ELR (cell line): ENCODE data around the gene ASTN2.
"Not testable (repeated sequence)": the region's sequence is repeated elsewhere in the genome, so short reads cannot be mapped to it uniquely, and the experiment has no call there.

Source experiments
- DNase-seq: peaks from one replicate; pipeline ENCODE4 v3.0.0-alpha.2; 2015; ENCODE audit warnings: low read depth

Gene ASTN2

DNA sequence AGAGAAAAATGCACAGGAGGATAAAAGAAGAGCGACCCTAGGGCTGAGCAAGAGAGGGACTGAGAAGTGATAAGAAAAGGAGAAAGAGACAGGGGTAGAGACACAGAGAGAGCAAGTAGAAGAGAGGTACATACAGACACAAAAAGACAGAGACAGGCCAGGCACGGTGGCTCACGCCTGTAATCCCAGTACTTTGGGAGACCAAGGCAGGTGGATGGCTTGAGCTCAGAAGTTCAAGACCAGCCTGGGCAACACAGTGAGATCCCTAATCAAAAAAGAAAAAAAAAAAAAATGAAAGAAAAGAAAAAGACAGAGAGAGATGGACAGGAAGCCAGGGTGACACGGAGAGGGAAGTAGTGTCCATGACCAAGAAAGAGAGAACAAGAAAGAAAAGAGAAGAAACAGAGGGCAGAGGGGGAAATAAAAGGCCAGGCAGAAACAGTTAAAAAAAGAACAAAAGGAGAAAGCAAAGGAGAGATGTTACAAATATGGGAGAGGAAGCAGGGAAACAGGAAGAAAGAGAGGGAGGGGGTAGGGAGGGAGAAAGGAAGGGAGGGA is 937.2 kb downstream of the ASTN2 start:
- DNase-seq, result no peak

DNA sequence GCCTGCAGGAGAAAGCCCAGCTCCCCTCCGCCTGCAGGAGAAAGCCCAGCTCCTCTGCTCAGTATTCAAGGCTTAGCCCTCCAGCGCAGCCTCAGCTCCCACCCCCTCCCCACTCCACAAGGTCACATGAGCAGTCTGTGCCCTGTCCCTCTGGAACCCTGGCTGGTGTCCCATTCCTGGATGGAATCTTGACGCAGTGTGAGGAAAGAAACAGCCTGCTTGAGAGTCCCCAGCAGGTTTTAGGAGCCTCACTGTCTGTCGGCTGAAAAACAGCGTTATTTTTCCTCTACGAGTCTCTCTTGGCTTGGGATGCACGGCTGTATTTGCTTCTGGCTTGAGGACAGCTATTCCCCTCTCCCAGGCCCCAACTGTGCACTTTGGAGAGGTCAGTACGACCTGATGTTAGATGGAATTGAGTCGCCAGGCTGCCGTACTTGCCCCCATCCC is 937.9 kb downstream of the ASTN2 start:
- no peak for DNase-seq

GRCh38 chr9:116476002-116476401 is 938.9 kb downstream of the ASTN2 start:
- no peak for DNase-seq

GRCh38 chr9:116475201-116475600 is 939.7 kb downstream of the ASTN2 start:
- peak; percentile 40 for DNase-seq

- no peak for DNase-seq
These were observed 942.8 kb downstream of the ASTN2 start for GRCh38 chr9:116471944-116472506.

DNA sequence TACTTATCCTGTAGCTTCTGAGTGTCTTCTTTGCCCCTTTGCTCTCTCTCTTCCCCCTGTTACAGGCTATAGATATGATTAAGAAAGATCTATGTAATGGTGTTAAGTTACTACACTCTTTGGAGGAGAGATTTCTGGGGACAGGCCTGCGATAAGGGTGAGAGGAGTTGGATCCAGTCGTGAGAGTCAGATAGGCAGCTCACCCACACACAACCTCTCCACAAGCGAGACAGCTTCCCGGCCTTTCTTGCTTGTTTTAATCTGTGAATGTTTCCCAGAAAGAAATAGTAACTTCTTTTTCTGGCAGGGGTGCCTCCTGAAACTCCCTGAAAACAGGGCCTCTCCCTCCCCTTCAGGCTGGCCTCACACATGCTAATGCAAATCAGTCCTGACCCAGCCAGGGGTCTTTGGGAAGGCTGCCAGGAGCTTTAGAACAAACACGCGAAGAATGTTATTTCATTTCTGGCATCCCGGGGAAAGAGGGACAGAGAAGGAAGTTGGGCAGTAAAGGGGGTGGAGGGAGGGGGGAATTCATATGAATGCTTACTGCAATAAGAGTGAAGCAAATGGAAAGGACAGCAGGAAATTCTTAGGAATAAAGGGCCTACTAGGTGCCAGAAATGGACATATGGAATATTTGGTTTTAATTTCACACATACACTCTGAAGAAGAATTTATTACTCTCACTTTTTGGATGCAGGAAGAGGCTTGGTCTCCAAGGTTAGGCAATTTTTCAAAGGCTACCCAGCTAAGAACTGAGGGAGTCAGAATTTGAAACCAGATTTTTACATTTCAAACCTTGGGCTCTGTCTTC is 943.6 kb downstream of the ASTN2 start:
- DNase-seq, result no peak

DNA sequence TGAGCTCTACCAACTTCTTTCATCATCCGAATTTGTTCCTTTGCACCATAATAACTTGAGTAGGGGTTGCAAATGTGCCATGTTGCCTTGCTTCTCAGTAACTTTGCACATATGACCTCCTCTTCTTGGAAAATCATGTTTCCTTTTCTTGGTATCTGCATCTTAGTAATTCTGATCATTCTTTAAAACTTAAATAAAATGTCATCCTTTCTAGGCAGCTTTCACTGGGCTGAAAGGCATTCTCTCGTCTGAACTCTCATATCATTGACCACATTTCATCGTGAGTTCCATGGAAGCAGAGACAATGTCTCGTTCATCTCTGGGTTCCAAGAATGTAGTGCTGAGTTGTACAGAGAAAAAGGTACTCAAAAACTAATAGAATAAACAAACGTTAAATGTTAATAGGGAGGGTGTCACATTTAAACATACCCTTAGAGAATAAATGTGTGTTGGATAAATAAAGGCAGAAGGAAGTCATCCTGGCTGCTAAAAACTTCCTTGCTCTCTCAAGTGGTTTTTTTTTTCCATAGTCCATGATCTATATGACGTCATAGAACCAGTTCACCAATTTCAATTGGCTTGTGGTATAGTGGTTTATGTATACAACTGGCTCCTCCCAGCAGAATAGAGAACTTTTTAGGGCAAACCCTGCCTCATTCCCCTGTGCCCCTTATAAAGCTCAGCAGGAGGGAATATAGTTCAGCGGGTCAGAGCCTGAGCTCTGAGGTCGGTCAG is 945.9 kb downstream of the ASTN2 start:
- DNase-seq, result no peak

- no peak for DNase-seq
These were observed 946.5 kb downstream of the ASTN2 start for GRCh38 chr9:116468369-116468768.

DNA sequence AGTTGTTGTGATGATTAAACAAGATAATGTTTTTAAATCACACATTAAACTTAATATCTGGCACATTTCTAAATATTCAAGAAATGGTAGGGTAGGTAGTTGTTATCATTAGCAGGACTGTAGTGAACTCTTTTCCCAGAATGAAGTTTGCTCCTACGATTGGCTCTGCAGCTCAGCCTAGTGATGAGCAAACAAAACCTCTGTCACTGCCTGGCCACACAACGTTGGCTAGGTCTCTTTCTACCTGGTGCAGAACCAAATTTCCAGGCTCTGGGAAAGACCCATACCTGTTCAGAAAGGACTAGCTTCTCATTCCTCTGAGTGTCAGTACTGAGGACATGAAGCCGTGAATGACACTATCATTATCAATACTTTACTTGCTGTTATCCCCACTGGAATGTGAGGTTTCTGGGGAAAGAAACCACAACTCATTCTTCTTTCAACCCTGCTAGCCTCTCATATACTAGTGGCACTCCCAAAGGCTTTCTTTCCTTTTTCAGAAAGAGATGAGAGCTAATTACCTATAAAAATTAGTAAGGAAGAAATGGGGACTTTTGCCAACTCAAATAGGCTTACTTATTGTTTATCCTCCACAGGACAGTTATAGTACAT is 947.0 kb downstream of the ASTN2 start:
- DNase-seq, result no peak

DNA sequence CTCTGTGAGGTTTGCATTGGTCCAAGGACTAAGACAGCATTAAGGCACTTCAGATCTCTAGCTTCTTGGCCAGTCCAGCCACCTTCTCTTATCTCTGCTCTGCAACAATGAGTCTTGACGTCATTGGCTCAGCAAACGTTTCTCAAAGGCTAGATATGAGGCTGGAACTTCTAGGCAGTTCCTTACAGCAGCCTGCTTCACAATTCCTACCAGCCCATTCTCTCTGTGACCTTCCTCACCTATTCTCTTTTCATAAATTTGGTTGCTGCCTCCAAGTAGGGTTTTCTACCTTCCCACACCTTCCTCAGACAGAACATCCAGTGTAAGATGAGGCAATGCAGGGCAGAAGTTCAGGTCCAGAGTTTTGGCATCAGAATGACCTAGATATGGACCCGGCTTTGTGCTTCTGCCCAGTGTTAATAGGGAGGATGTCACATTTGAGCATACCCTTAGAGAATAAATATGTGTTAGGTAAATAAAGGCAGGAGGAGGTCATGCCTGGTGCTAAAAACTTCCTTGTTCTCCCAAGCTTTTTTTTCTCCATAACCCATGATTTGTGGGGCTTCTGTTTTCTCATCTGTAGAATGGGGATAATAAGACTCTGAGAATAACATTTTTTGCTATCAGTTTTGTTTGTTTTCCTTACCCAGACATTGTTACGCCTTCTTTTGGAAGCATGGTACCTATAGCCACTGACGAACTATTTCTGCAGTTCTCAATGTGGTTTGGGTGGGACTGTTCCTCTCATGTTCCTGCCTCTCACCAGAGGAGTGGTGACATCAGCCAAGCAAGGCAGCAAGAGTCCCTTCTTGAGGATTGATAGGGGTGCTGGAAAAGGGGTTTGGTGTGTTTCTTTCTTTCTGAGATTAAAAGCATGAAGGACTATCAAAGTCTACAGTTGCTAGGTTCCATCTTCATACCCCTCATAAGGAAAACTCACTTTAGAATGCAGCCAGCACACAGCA is 948.3 kb downstream of the ASTN2 start:
- DNase-seq, result no peak

GRCh38 chr9:116465576-116466270 is 949.1 kb downstream of the ASTN2 start:
- no peak for DNase-seq

- DNase-seq, result no peak
These were observed 949.8 kb downstream of the ASTN2 start for GRCh38 chr9:116464987-116465571.

GRCh38 chr9:116464423-116464822 is 950.4 kb downstream of the ASTN2 start:
- DNase-seq, result no peak

- DNase-seq, result no peak
These were observed 953.2 kb downstream of the ASTN2 start for GRCh38 chr9:116461632-116462031.

GRCh38 chr9:116460026-116460425 is 954.8 kb downstream of the ASTN2 start:
- no peak for DNase-seq

DNA sequence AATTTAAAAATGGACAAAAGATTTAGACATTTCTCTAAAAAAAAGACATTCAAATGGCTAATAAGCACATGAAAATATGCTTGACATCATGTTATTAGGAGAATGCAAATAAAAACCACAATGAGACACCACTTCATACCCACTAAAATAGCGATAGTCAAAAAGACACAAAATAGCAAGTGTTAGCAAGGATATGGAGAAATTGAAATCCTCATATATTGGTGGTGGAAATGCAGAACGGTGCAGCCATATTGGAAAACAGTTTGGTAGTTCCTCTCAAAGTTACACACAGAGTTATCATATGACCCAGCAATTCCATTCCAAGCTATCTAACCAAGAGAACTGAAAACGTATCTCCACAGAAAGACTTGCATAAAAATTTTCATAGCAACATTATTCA is 955.3 kb downstream of the ASTN2 start:
- no peak for DNase-seq

DNA sequence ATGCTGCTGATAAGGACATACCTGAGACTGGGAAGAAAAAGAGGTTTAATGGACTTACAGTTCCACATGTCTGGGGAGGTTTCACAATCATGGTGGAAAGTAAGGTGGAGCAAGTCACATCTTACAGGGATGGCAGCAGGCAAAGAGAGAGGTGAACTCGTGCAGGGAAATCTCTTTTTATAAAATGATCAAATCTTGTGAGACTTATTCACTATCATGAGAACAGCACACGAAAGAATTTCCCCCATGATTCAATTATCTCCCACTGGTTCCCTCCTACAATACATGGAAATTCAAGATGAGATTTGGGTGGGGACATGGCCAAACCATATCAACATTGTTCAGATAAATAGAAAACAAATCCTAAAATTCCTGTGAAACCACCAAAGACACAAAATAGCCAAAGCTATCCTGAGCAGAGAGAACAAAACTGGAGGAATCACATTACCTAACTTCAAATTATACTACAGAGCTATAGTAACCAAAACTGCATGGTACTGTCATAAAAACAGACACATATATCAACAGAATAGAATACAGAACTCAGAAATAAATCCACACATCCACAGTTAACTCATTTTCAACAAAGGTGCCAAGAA is 958.3 kb downstream of the ASTN2 start:
- DNase-seq, result no peak

GRCh38 chr9:116454539-116454938 is 960.3 kb downstream of the ASTN2 start:
- DNase-seq, result not testable (repeated sequence)

- no peak for DNase-seq
These were observed 961.1 kb downstream of the ASTN2 start for GRCh38 chr9:116453785-116454184.

- DNase-seq, result no peak
These were observed 962.2 kb downstream of the ASTN2 start for GRCh38 chr9:116452634-116453033.
